D721Med (cell line): Measurements from ENCODE around the gene CEACAM16.

Source experiments
- DNase-seq: peaks from one replicate; pipeline ENCODE4 v3.0.0; 2011; ENCODE audit warnings: low spot score; ENCODE audit not compliant: insufficient read length
- FAIRE-seq: peaks from 2 replicates; lab custom pipeline; 2011; peaks lifted over from hg19 to GRCh38; lab: Jason Lieb, UNC
- CTCF ChIP-seq: IDR thresholded peaks from 2 replicates; pipeline ENCODE4 v1.5.1; 2012; ENCODE audit warnings: mild to moderate bottlenecking, control low read depth; ENCODE audit not compliant: insufficient read depth; ENCODE audit errors: missing control alignments

The CEACAM16 gene

GRCh38 chr19:44697670-44698034, 1.3 kb upstream of the CEACAM16 start:
- TF ChIP-seq CTCF, result no peak
- no peak for DNase-seq
- no peak for FAIRE-seq

GRCh38 chr19:44700547-44700946, 1.6 kb downstream of the CEACAM16 start:
- no peak for TF ChIP-seq CTCF
- FAIRE-seq (no peak), DNase-seq (no peak)

- FAIRE-seq (no peak), DNase-seq (no peak)
- TF ChIP-seq CTCF, result no peak
These were observed 2.3 kb downstream of the CEACAM16 start for GRCh38 chr19:44701228-44701627.

GRCh38 chr19:44702551-44703176, 3.7 kb downstream of the CEACAM16 start:
- FAIRE-seq, result no peak
- DNase-seq, result no peak

GRCh38 chr19:44703336-44704078, 4.6 kb downstream of the CEACAM16 start:
- FAIRE-seq (no peak), DNase-seq (no peak)
- TF ChIP-seq CTCF, result no peak

More at GRCh38 chr19:44702551-44703176, 3.7 kb downstream of the CEACAM16 start:
- TF ChIP-seq CTCF, result no peak

GRCh38 chr19:44704982-44705381, 6.0 kb downstream of the CEACAM16 start:
- no peak for FAIRE-seq
- TF ChIP-seq CTCF, result no peak
- DNase-seq, result no peak

- TF ChIP-seq CTCF, result no peak
- no peak for DNase-seq
- no peak for FAIRE-seq
These were observed 6.6 kb downstream of the CEACAM16 start for GRCh38 chr19:44705502-44706010.
